ENCODE results near the gene ATG7. TPM values are rescaled to one million over a fixed set of nuclear protein-coding genes. Genes with fewer than 3 reads are reported as not detected.

The ATG7 gene
- total RNA-seq, 4 donors from 2014 or later: 45.8 to 85.3 (median 67.3) TPM

GRCh38 chr3:11529281-11529680 lies 257.1 kb downstream of the ATG7 start:
- Histone ChIP-seq H3K9me3 (no peaks in the 10 kb centered on the region), H3K27ac (peak overlapping the region in 2 of 3 donors; percentile 48 to 60), H3K27me3 (no peaks in the 10 kb centered on the region), H3K36me3 (no peaks in the 10 kb centered on the region), H3K4me1 (peaks cover 23 to 51% of the 10 kb centered on the region in 2 donors), H3K4me3 (replicated peaks in 1 of 3) (no peak overlapping the region)
- 75 to 90% methylated on average over 4 of the region's 4 CpGs for whole genome bisulfite sequencing, 2 donors
- TF ChIP-seq CTCF (IDR thresholded peaks at IDR 0.05) (no peak), POLR2A (IDR thresholded peaks at IDR 0.05) (no peak)
- intact Hi-C loops (cut with DNase I): no loop called here
- DNase-seq: no peak

- peak overlapping the region in 2 of 3 donors; percentile 48 to 60 for H3K27ac ChIP-seq
Measured at GRCh38 chr3:11530153-11530721, 258.0 kb downstream of the ATG7 start.

GRCh38 chr3:11532931-11533391 lies 260.8 kb downstream of the ATG7 start:
- intact Hi-C loops (cut with DNase I): no loop called here
- Histone ChIP-seq H3K9me3 (no peaks in the 10 kb centered on the region), H3K36me3 (no peaks in the 10 kb centered on the region), H3K4me1 (peaks cover 29 to 59% of the 10 kb centered on the region in 2 donors), H3K4me3 (replicated peaks in 1 of 3) (no peak overlapping the region), H3K27ac (peak overlapping the region; percentile 6 to 77 (median 69)), H3K27me3 (no peaks in the 10 kb centered on the region)
- WGBS, 2 donors: 58 to 69% methylated on average over 9 of the region's 9 CpGs
- TF ChIP-seq POLR2A (IDR thresholded peaks at IDR 0.05) (no peak), CTCF (IDR thresholded peaks at IDR 0.05) (no peak)
- DNase-seq: peak; percentile 47 to 54

More at GRCh38 chr3:11530153-11530721, 258.0 kb downstream of the ATG7 start:
- H3K4me3 ChIP-seq (replicated peaks in 1 of 3): no peak overlapping the region
- no peaks in the 10 kb centered on the region for H3K9me3 ChIP-seq
- peak in 2 of 6 experiments; percentile 15 to 34 for TF ChIP-seq CTCF (IDR thresholded peaks at IDR 0.05)
- TF ChIP-seq POLR2A (IDR thresholded peaks at IDR 0.05): peak in 1 of 2 donors; percentile 47
- no peaks in the 10 kb centered on the region for H3K36me3 ChIP-seq
- 51 to 54% methylated on average over 11 of the region's 11 CpGs for WGBS, 2 donors
- H3K4me1 ChIP-seq: peaks cover 29 to 51% of the 10 kb centered on the region in 2 donors
- H3K27me3 ChIP-seq: no peaks in the 10 kb centered on the region
- intact Hi-C loops (cut with DNase I): no loop called here
- DNase-seq: peak; percentile 87 to 89

- Histone ChIP-seq H3K9me3 (no peaks in the 10 kb centered on the region), H3K27me3 (no peaks in the 10 kb centered on the region), H3K36me3 (no peaks in the 10 kb centered on the region), H3K27ac (peak overlapping the region; percentile 29 to 77 (median 69)), H3K4me1 (peaks cover 28 to 57% of the 10 kb centered on the region in 2 donors), H3K4me3 (replicated peaks in 1 of 3) (no peak overlapping the region)
- TF ChIP-seq CTCF (IDR thresholded peaks at IDR 0.05): no peak
- peak in 1 of 2 donors; percentile 27 for TF ChIP-seq POLR2A (IDR thresholded peaks at IDR 0.05)
- intact Hi-C loops (cut with DNase I): no loop called here
- DNase-seq: peak; percentile 90 to 92
- 91 to 94% methylated on average over 14 to 20 of the region's 21 CpGs for WGBS, 2 donors
Measured at GRCh38 chr3:11534011-11534792, 262.0 kb downstream of the ATG7 start.

DNA sequence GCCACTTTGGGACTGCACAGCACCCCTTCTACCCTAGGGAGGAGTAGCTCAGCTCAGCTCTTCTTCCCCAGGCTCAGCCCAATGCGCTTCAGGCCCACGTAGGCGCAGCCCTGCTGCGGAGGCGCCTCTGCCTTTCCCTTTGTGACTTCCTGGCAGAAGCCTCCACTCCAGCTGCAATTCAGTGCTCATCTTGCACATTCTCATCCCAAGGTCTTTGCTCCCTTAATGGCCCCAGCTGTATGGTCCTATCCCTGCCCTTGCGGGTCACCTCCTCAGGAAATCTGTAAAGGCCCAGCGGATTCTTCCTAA lies 262.6 kb downstream of the ATG7 start:
- Histone ChIP-seq H3K4me3 (replicated peaks in 1 of 3) (no peak overlapping the region), H3K9me3 (no peaks in the 10 kb centered on the region), H3K27me3 (no peaks in the 10 kb centered on the region), H3K36me3 (no peaks in the 10 kb centered on the region), H3K27ac (peak overlapping the region; percentile 29 to 77 (median 69)), H3K4me1 (peaks cover 23 to 52% of the 10 kb centered on the region in 2 donors)
- DNase-seq: no peak
- no peak for TF ChIP-seq CTCF (IDR thresholded peaks at IDR 0.05)
- TF ChIP-seq POLR2A (IDR thresholded peaks at IDR 0.05): no peak
- 100% methylated on average over 5 to 7 of the region's 7 CpGs for WGBS, 2 donors
- intact Hi-C loops (cut with DNase I): no loop called here

All from thyroid gland (tissue), 4 donors.